Activated CD4-positive, alpha-beta memory T cell treated with anti-CD3 and anti-CD28 coated beads for 36 hours (primary cell): ENCODE data around the gene PREB. TPM values are rescaled to one million over a fixed set of nuclear protein-coding genes. Genes with fewer than 3 reads are reported as not detected.
A peak's percentile ranks its signal among the peaks of the same experiment; 100 is the strongest.

Experiments
- CTCF ChIA-PET: fragments of 350-600 bp; sonication (Branson Sonifier 250); formaldehyde crosslinking; loops from one replicate; lab custom pipeline; 2021; ENCODE audit warnings: antibody characterized with exemption, inconsistent platforms; lab: Charles Lee
- POLR2A ChIA-PET: fragments of 350-600 bp; sonication (Branson Sonifier 250); formaldehyde crosslinking; loops from one replicate; lab custom pipeline; 2021; ENCODE audit warnings: antibody characterized with exemption; lab: Charles Lee
- DNase-seq: peaks from one replicate; pipeline ENCODE4 v3.0.0-alpha.2; 2020
- H3K27ac Mint-ChIP-seq: one replicate; pipeline ENCODE4 v1.8.0; 2021; ENCODE audit warnings: mixed read lengths
- H3K27me3 Mint-ChIP-seq: one replicate; pipeline ENCODE4 v1.8.0; 2021; ENCODE audit warnings: mixed read lengths
- H3K36me3 Mint-ChIP-seq: one replicate; pipeline ENCODE4 v1.8.0; 2021; ENCODE audit warnings: mixed read lengths
- H3K4me1 Mint-ChIP-seq: one replicate; pipeline ENCODE4 v1.8.0; 2021; ENCODE audit warnings: low read depth, mixed read lengths
- H3K4me3 Mint-ChIP-seq: one replicate; pipeline ENCODE4 v1.8.0; 2021; ENCODE audit warnings: mild to moderate bottlenecking, mixed read lengths
- H3K9me3 Mint-ChIP-seq: one replicate; pipeline ENCODE4 v1.8.0; 2021; ENCODE audit warnings: mixed read lengths
- intact Hi-C: fragments of 100-400 bp; cut with micrococcal nuclease; formaldehyde crosslinking; loops from one replicate; pipeline ENCODE4 v1.15.1; 2023
- total RNA-seq, 2 experiments: library from RNA; stranded (reverse); gene quantifications; one replicate each; pipeline ENCODE4 v1.2.3, GENCODE V29; 2021

PREB gene
- total RNA-seq, 2 experiments from 2014 or later = 64.7 to 65.4 TPM

DNA sequence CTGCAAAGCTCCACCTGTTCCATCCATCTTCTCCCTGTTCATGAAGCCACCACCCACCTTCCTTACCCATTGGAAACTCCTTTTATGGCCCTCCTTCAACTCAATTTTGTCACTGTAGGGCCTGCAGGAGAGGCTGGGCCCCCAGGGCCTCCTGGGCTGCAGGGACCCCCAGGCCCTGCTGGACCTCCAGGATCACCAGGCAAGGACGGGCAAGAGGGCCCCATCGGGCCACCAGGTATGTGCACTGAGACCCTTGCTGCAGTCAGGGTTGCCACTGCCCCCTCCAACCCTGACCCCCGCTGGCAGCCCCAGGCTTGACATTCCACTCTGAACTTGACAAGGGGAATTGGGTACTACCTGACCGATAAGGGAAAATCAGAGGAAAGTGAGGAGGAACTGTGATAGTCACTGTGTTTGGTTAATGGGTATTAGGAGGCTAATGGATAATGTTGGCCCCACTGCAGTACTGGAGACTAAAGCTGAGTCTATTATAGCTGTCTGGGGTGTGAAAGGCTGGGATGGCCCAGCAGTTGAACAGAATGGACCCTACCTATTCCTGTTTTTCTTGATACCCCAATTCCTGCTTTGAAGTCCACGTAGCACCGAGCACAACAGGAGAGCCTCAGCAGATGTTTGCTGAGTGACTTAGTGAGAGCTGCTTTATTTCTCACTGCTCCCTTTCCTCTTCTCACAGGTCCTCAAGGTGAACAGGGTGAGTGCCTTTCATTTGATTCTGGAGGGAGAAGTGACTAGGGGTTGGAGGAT is 50.0 kb downstream of the PREB start:
- peaks cover 26% of the 10 kb centered on the region for H3K4me1 Mint-ChIP-seq
- H3K27me3 Mint-ChIP-seq = no peaks in the 10 kb centered on the region
- no peak for DNase-seq
- ChIA-PET CTCF (interaction anchor here (1.3 to 3.3 kb wide), 6 partner anchors 9 to 123 kb away, joined by 3 to 20 read pairs (median 6); partner anchors contain the start of gene OST4), POLR2A (no interaction called here)
- H3K4me3 Mint-ChIP-seq = peak overlapping the region; percentile 81
- no peaks in the 10 kb centered on the region for H3K9me3 Mint-ChIP-seq
- intact Hi-C loops = loop anchor here (5.0 kb wide), 2 partner anchors 48 to 128 kb away; partner anchors contain the start of genes ATRAID, PREB and SLC5A6
- no peak overlapping the region for H3K27ac Mint-ChIP-seq
- no peaks in the 10 kb centered on the region for H3K36me3 Mint-ChIP-seq

DNA sequence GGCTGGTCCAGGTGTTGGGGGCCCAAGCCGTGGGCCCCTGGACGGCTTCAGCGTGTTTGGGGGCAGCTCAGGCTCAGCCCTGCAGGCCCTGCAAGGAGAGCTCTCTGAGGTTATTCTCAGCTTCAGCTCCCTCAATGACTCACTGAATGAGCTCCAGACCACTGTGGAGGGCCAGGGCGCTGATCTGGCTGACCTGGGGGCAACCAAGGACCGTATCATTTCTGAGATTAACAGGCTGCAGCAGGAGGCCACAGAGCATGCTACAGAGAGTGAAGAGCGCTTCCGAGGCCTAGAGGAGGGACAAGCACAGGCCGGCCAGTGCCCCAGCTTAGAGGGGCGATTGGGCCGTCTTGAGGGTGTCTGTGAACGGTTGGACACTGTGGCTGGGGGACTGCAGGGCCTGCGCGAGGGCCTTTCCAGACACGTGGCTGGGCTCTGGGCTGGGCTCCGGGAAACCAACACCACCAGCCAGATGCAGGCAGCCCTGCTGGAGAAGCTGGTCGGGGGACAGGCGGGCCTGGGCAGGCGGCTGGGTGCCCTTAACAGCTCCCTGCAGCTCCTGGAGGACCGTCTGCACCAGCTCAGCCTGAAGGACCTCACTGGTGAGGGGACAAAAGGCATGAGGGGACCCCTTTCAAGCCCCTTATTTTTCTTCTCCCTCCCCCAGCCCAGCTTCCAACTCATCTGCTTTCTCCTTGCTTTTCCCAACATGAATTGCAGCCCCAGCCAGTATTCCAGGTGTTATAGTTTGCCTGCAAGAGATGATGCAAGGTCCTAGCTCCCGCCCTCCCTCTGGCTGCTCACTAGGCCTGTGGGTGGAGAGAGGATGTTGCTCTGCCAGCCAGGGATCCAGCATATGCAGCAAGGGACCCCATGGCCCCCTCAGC is 50.8 kb downstream of the PREB start:
- ChIA-PET CTCF (interaction anchor here (1.8 to 4.6 kb wide), 3 partner anchors 11 to 122 kb away, joined by 5 to 29 read pairs (median 7); partner anchors contain the start of gene OST4), POLR2A (interaction anchor here (0.9 to 3.2 kb wide), 2 partner anchors 23 to 32 kb away, joined by 3 to 19 read pairs; partner anchors contain the start of gene AGBL5)
- H3K36me3 Mint-ChIP-seq = no peaks in the 10 kb centered on the region
- no peaks in the 10 kb centered on the region for H3K9me3 Mint-ChIP-seq
- H3K4me3 Mint-ChIP-seq = no peak overlapping the region
- intact Hi-C loops = no loop called here
- DNase-seq = no peak
- peaks cover 26% of the 10 kb centered on the region for H3K4me1 Mint-ChIP-seq
- no peaks in the 10 kb centered on the region for H3K27me3 Mint-ChIP-seq
- no peak overlapping the region for H3K27ac Mint-ChIP-seq

DNA sequence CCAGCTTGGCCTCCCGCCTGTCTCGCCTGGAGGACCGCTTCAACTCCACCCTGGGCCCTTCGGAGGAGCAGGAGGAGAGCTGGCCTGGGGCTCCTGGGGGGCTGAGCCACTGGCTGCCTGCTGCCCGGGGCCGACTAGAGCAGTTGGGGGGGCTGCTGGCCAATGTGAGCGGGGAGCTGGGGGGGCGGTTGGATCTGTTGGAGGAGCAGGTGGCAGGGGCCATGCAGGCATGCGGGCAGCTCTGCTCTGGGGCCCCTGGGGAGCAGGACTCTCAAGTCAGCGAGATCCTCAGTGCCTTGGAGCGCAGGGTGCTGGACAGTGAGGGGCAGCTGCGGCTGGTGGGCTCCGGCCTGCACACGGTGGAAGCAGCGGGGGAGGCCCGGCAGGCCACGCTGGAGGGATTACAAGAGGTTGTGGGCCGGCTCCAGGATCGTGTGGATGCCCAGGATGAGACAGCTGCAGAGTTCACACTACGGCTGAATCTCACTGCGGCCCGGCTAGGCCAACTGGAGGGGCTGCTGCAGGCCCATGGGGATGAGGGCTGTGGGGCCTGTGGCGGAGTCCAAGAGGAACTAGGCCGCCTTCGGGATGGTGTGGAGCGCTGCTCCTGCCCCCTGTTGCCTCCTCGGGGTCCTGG is 51.5 kb downstream of the PREB start:
- no peaks in the 10 kb centered on the region for H3K27me3 Mint-ChIP-seq
- H3K36me3 Mint-ChIP-seq = no peaks in the 10 kb centered on the region
- POLR2A ChIA-PET = interaction anchor here (0.9 to 3.2 kb wide), 3 partner anchors 11 to 32 kb away, joined by 3 to 21 read pairs (median 19); partner anchors contain the start of genes AGBL5 and OST4
- no peak overlapping the region for H3K27ac Mint-ChIP-seq
- DNase-seq = no peak
- H3K9me3 Mint-ChIP-seq = no peaks in the 10 kb centered on the region
- CTCF ChIA-PET = interaction anchor here (1.2 to 4.6 kb wide), 4 partner anchors 11 to 121 kb away, joined by 3 to 29 read pairs (median 6); partner anchors contain the start of gene OST4
- intact Hi-C loops = no loop called here
- H3K4me3 Mint-ChIP-seq = no peak overlapping the region
- peaks cover 26% of the 10 kb centered on the region for H3K4me1 Mint-ChIP-seq

DNA sequence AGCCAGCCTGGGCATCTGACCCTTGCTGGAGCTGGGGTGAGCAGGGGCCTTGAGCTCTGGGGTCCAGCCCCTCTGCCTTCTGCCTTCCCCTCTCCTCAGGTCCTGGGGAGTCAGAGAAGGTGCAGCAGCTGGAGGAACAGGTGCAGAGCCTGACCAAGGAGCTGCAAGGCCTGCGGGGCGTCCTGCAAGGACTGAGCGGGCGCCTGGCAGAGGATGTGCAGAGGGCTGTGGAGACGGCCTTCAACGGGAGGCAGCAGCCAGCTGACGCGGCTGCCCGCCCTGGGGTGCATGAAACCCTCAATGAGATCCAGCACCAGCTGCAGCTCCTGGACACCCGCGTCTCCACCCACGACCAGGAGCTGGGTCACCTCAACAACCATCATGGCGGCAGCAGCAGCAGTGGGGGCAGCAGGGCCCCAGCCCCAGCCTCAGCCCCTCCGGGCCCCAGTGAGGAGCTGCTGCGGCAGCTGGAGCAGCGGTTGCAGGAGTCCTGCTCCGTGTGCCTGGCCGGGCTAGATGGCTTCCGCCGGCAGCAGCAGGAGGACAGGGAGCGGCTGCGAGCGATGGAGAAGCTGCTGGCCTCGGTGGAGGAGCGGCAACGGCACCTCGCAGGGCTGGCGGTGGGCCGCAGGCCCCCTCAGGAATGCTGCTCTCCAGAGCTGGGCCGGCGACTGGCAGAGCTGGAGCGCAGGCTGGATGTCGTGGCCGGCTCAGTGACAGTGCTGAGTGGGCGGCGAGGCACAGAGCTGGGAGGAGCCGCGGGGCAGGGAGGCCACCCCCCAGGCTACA is 52.3 kb downstream of the PREB start:
- Mint-ChIP-seq H3K36me3 (no peaks in the 10 kb centered on the region), H3K4me3 (no peak overlapping the region), H3K27ac (peak overlapping the region; percentile 90), H3K4me1 (peaks cover 20% of the 10 kb centered on the region), H3K9me3 (no peaks in the 10 kb centered on the region), H3K27me3 (no peaks in the 10 kb centered on the region)
- POLR2A ChIA-PET = interaction anchor here (1.1 to 3.2 kb wide), 3 partner anchors 10 to 130 kb away, joined by 3 to 21 read pairs (median 19); partner anchors contain the start of genes AGBL5, ATRAID, OST4 and SLC5A6
- CTCF ChIA-PET = interaction anchor here (0.9 to 4.6 kb wide), 6 partner anchors 10 to 120 kb away, joined by 3 to 29 read pairs (median 6); partner anchors contain the start of genes AGBL5 and OST4
- DNase-seq = no peak
- intact Hi-C loops = loop anchor here (1.0 kb wide), 5 partner anchors 11 to 121 kb away; partner anchors contain the start of genes AGBL5, MAPRE3, OST4 and TMEM214

Other genes with a start within 250 kb of the PREB start
- gene MAPRE3, start 164.0 kb downstream of the PREB start, total RNA-seq = 1 to 10 TPM; 4.4 TPM
- 10 to 100 TPM; 52.4 to 60.1 TPM for gene TMEM214, start 101.7 kb downstream of the PREB start, total RNA-seq
- 10 to 100 TPM; 12.9 to 14.1 TPM for gene AGBL5, start 83.0 kb downstream of the PREB start, total RNA-seq
- 100 to 1,000 TPM; 307 to 310 TPM for gene OST4, start 63.0 kb downstream of the PREB start, total RNA-seq
- gene EMILIN1, start 56.0 kb downstream of the PREB start, total RNA-seq = under 1 TPM; 0.29 to 0.51 TPM
- gene KHK, start 47.9 kb downstream of the PREB start, total RNA-seq = 10 to 100 TPM; 12.7 to 13.3 TPM
- gene CGREF1, start 15.5 kb downstream of the PREB start, total RNA-seq = 1 to 10 TPM; 2.7 to 2.9 TPM
- under 1 TPM; 0.29 to 0.76 TPM for gene ABHD1, start 10.8 kb downstream of the PREB start, total RNA-seq
- not detected for gene PRR30, start 4.8 kb upstream of the PREB start, total RNA-seq
- not detected for gene TCF23, start 14.4 kb upstream of the PREB start, total RNA-seq
- gene ATRAID, start 77.4 kb upstream of the PREB start, total RNA-seq = 10 to 100 TPM; 84.0 to 92.7 TPM
- gene SLC5A6, start 77.6 kb upstream of the PREB start, total RNA-seq = 10 to 100 TPM; 29.2 to 30.2 TPM
- gene CAD, start 82.7 kb upstream of the PREB start, total RNA-seq = 100 to 1,000 TPM in 1 of 2 experiments, 10 to 100 TPM in 1; 99.7 to 102 TPM
- under 1 TPM; 0.86 to 0.90 TPM for gene SLC30A3, start 128.4 kb upstream of the PREB start, total RNA-seq
- gene DNAJC5G, start 140.8 kb upstream of the PREB start, total RNA-seq = under 1 TPM in 1 of 2 experiments, not detected in 1; 0.19 TPM
- not detected for gene TRIM54, start 147.8 kb upstream of the PREB start, total RNA-seq
- gene UCN, start 173.8 kb upstream of the PREB start, total RNA-seq = 1 to 10 TPM; 1.8 to 1.9 TPM
- gene MPV17, start 188.5 kb upstream of the PREB start, total RNA-seq = 10 to 100 TPM; 85.5 to 86.0 TPM
- 10 to 100 TPM; 55.2 to 64.5 TPM for gene GTF3C2, start 222.1 kb upstream of the PREB start, total RNA-seq
- gene EIF2B4, start 235.7 kb upstream of the PREB start, total RNA-seq = 10 to 100 TPM; 34.6 to 36.5 TPM
- gene SNX17, start 236.0 kb upstream of the PREB start, total RNA-seq = 10 to 100 TPM; 91.2 to 93.2 TPM
- gene ZNF513, start 246.1 kb upstream of the PREB start, total RNA-seq = 1 to 10 TPM; 8.6 to 9.7 TPM